HepG2 (cell line): ENCODE results near the gene CDC42BPG. TPM values are rescaled to one million over a fixed set of nuclear protein-coding genes. Genes with fewer than 3 reads are reported as not detected.

Experiments
- GLI4 ChIP-seq: sonication (generic); formaldehyde crosslinking; IDR thresholded peaks from 2 replicates; pipeline ENCODE4 v1.5.1; 2020; ENCODE audit warnings: missing genetic modification reagents, mild to moderate bottlenecking, moderate library complexity, borderline replicate concordance
- KDM2A ChIP-seq: sonication (generic); formaldehyde crosslinking; IDR thresholded peaks from 2 replicates; pipeline ENCODE4 v1.4.0; 2020; ENCODE audit warnings: low read depth, missing genetic modification reagents, borderline replicate concordance
- KLF15 ChIP-seq: sonication (generic); formaldehyde crosslinking; IDR thresholded peaks from 2 replicates; pipeline ENCODE4 v1.8.1; 2023; ENCODE audit warnings: borderline replicate concordance, mild to moderate bottlenecking, inconsistent platforms, missing genetic modification reagents, mixed read lengths
- MED13 ChIP-seq: sonication (generic); formaldehyde crosslinking; IDR thresholded peaks from 2 replicates; pipeline ENCODE4 v1.5.0; 2020; ENCODE audit warnings: missing genetic modification reagents
- NR2C2 ChIP-seq: sonication (generic); formaldehyde crosslinking; IDR thresholded peaks from 2 replicates; pipeline ENCODE4 v1.4.0; 2020; ENCODE audit warnings: missing genetic modification reagents, mild to moderate bottlenecking, moderate library complexity, borderline replicate concordance
- TSC22D2 ChIP-seq: sonication (generic); formaldehyde crosslinking; IDR thresholded peaks from 2 replicates; pipeline ENCODE4 v1.5.1; 2020; ENCODE audit warnings: missing genetic modification reagents, mild to moderate bottlenecking, borderline replicate concordance
- polyA plus RNA-seq, 8 experiments: library from polyadenylated mRNA; depleted of rRNA in 3 of 8; stranded (reverse) in 7 of 8; unstranded in 1 of 8; fragments of >200 nt; fragmentation: Illumina TruSeq in 4 of 8; extraction: Trizol in 4 of 8; gene quantifications; 2 replicates each; pipeline versions ENCODE4 v1.2.1 to v1.2.3, GENCODE V29; 2011 to 2016; ENCODE audit warnings: low read depth in 4 of 8, missing spikeins in 1 of 8, mixed read lengths in 1 of 8; ENCODE audit not compliant: insufficient read depth in 1 of 8
- total RNA-seq, 5 experiments: library from RNA; depleted of rRNA; stranded (reverse); fragments of >200 nt; fragmentation: Illumina TruSeq; extraction: Trizol; gene quantifications; 2 replicates each; pipeline ENCODE4 v1.2.3, GENCODE V29; 2016; ENCODE audit warnings: low read depth in 1 of 5
- TF ChIP-seq, protein P1 (sequence below): sonication (generic); formaldehyde crosslinking; IDR thresholded peaks from 2 replicates; pipeline ENCODE4 v1.5.1; 2020; ENCODE audit warnings: mild to moderate bottlenecking, missing genetic modification reagents, moderate library complexity
- TF ChIP-seq, protein P2 (sequence below): fragments of 450-650 bp; IDR thresholded peaks from 2 replicates; pipeline ENCODE4 v1.6.1; 2017
- TF ChIP-seq, protein P3 (sequence below): sonication (generic); formaldehyde crosslinking; IDR thresholded peaks from 2 replicates; pipeline ENCODE4 v1.9.0; 2021; ENCODE audit warnings: missing genetic modification reagents, mild to moderate bottlenecking, borderline replicate concordance
- TF ChIP-seq, protein P4 (sequence below): sonication (generic); formaldehyde crosslinking; conservative IDR thresholded peaks from 2 replicates; pipeline ENCODE4 v1.4.0; 2020; ENCODE audit warnings: missing genetic modification reagents
- TF ChIP-seq, protein P5 (sequence below): sonication (generic); formaldehyde crosslinking; IDR thresholded peaks from 2 replicates; pipeline ENCODE4; 2020; ENCODE audit warnings: missing genetic modification reagents, mild to moderate bottlenecking, borderline replicate concordance

CDC42BPG gene
- total and polyA plus RNA-seq, 2 of the 13 experiments (the other 11 are each of a cell fraction or from before 2014, with no cell fraction given): 0.55 to 1.4 TPM

DNA sequence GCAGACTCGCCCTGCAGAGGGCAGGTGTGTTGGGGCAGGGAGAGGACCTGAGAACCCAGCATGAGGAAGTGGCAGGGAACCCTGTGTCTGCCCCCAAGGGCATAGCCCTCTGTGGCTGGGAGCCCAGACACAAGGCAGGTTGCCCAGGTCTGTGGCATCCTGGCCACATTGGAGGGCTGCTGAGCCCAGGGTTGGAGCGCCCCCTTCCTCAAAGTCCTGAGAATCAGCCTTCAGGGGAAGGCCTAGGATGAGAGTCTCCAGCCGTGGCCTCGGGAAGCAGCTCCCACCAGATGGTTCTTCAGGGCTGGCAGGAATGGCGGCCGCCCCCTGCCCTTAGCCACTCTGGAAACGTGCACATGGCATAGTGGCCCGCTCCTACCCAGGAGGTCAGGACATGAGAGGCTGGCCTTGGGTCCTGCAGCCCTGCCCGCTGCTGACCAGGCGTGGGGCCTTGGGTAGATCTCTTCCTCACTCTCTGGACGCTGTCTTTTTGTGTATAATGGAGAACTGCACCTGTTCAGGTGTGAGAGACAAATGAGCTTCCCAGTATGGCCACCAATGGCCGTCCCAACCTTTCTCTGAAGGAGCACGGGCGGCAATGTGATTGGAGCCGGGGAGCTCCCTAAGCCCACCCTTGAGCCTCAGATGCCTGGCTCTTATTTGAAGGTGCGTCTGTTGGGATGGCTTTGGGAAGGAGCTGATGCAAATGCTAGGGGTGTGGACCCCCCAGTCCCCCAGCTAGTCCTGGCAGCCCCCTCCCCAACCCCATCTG lies 4.6 kb upstream of the CDC42BPG start (continued):
- TF ChIP-seq KDM2A (CRISPR knock-in tag) (0 out of 2 replicates have a peak, but pooled peaks have one; percentile 35), NR2C2 (CRISPR knock-in tag) (no peak), KLF15 (CRISPR knock-in tag) (no peak), MED13 (CRISPR knock-in tag) (no peak), TSC22D2 (CRISPR knock-in tag) (no peak), GLI4 (CRISPR knock-in tag) (no peak)
- TF ChIP-seq, protein P1, sequence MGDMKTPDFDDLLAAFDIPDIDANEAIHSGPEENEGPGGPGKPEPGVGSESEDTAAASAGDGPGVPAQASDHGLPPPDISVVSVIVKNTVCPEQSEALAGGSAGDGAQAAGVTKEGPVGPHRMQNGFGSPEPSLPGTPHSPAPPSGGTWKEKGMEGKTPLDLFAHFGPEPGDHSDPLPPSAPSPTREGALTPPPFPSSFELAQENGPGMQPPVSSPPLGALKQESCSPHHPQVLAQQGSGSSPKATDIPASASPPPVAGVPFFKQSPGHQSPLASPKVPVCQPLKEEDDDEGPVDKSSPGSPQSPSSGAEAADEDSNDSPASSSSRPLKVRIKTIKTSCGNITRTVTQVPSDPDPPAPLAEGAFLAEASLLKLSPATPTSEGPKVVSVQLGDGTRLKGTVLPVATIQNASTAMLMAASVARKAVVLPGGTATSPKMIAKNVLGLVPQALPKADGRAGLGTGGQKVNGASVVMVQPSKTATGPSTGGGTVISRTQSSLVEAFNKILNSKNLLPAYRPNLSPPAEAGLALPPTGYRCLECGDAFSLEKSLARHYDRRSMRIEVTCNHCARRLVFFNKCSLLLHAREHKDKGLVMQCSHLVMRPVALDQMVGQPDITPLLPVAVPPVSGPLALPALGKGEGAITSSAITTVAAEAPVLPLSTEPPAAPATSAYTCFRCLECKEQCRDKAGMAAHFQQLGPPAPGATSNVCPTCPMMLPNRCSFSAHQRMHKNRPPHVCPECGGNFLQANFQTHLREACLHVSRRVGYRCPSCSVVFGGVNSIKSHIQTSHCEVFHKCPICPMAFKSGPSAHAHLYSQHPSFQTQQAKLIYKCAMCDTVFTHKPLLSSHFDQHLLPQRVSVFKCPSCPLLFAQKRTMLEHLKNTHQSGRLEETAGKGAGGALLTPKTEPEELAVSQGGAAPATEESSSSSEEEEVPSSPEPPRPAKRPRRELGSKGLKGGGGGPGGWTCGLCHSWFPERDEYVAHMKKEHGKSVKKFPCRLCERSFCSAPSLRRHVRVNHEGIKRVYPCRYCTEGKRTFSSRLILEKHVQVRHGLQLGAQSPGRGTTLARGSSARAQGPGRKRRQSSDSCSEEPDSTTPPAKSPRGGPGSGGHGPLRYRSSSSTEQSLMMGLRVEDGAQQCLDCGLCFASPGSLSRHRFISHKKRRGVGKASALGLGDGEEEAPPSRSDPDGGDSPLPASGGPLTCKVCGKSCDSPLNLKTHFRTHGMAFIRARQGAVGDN (CRISPR knock-in tag): peak; percentile 53; the same call in 1 of the 2 replicates
- TF ChIP-seq, protein P2, sequence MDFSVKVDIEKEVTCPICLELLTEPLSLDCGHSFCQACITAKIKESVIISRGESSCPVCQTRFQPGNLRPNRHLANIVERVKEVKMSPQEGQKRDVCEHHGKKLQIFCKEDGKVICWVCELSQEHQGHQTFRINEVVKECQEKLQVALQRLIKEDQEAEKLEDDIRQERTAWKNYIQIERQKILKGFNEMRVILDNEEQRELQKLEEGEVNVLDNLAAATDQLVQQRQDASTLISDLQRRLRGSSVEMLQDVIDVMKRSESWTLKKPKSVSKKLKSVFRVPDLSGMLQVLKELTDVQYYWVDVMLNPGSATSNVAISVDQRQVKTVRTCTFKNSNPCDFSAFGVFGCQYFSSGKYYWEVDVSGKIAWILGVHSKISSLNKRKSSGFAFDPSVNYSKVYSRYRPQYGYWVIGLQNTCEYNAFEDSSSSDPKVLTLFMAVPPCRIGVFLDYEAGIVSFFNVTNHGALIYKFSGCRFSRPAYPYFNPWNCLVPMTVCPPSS: no peak
- TF ChIP-seq, protein P3, sequence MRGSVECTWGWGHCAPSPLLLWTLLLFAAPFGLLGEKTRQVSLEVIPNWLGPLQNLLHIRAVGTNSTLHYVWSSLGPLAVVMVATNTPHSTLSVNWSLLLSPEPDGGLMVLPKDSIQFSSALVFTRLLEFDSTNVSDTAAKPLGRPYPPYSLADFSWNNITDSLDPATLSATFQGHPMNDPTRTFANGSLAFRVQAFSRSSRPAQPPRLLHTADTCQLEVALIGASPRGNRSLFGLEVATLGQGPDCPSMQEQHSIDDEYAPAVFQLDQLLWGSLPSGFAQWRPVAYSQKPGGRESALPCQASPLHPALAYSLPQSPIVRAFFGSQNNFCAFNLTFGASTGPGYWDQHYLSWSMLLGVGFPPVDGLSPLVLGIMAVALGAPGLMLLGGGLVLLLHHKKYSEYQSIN (CRISPR knock-in tag): no peak
- TF ChIP-seq, protein P4, sequence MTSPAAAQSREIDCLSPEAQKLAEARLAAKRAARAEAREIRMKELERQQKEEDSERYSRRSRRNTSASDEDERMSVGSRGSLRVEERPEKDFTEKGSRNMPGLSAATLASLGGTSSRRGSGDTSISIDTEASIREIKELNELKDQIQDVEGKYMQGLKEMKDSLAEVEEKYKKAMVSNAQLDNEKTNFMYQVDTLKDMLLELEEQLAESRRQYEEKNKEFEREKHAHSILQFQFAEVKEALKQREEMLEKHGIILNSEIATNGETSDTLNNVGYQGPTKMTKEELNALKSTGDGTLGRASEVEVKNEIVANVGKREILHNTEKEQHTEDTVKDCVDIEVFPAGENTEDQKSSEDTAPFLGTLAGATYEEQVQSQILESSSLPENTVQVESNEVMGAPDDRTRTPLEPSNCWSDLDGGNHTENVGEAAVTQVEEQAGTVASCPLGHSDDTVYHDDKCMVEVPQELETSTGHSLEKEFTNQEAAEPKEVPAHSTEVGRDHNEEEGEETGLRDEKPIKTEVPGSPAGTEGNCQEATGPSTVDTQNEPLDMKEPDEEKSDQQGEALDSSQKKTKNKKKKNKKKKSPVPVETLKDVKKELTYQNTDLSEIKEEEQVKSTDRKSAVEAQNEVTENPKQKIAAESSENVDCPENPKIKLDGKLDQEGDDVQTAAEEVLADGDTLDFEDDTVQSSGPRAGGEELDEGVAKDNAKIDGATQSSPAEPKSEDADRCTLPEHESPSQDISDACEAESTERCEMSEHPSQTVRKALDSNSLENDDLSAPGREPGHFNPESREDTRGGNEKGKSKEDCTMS (CRISPR knock-in tag): no peak
- TF ChIP-seq, protein P5, sequence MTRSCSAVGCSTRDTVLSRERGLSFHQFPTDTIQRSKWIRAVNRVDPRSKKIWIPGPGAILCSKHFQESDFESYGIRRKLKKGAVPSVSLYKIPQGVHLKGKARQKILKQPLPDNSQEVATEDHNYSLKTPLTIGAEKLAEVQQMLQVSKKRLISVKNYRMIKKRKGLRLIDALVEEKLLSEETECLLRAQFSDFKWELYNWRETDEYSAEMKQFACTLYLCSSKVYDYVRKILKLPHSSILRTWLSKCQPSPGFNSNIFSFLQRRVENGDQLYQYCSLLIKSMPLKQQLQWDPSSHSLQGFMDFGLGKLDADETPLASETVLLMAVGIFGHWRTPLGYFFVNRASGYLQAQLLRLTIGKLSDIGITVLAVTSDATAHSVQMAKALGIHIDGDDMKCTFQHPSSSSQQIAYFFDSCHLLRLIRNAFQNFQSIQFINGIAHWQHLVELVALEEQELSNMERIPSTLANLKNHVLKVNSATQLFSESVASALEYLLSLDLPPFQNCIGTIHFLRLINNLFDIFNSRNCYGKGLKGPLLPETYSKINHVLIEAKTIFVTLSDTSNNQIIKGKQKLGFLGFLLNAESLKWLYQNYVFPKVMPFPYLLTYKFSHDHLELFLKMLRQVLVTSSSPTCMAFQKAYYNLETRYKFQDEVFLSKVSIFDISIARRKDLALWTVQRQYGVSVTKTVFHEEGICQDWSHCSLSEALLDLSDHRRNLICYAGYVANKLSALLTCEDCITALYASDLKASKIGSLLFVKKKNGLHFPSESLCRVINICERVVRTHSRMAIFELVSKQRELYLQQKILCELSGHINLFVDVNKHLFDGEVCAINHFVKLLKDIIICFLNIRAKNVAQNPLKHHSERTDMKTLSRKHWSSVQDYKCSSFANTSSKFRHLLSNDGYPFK (CRISPR knock-in tag): no peak
